HCT116 (cell line): ENCODE results near the gene LSM10. TPM values are rescaled to one million over a fixed set of nuclear protein-coding genes. Genes with fewer than 3 reads are reported as not detected.

Source experiments
- ATAC-seq: fragments of 200-7000 bp; cut with Tn5 transposase; 2 replicates; pipeline ENCODE4 v1.9.1; 2020; ENCODE audit warnings: mild to moderate bottlenecking, moderate library complexity
- BruUV-seq: library from RNA; stranded (reverse); fragments of 400-500 nt; replicated peaks from 2 replicates; lab custom pipeline; 2021; lab: Mats Ljungman, UMichigan
- CTCF ChIA-PET: fragments of 300-600 bp; sonication (Branson Sonifier 250); formaldehyde crosslinking; loops from one replicate; lab custom pipeline; 2021; ENCODE audit warnings: antibody characterized with exemption; lab: Charles Lee
- POLR2A ChIA-PET: fragments of 300-600, 350-600 bp; sonication (Branson Sonifier 250); formaldehyde crosslinking; loops from one replicate; lab custom pipeline; 2021; ENCODE audit warnings: antibody characterized with exemption; lab: Charles Lee
- RAD21 ChIA-PET, 2 experiments: fragments of 300-600 bp; sonication (Branson Sonifier 250); formaldehyde crosslinking; loops; one replicate each; lab custom pipeline; 2023; ENCODE audit warnings: low total read pairs in 2 of 2; ENCODE audit not compliant: uncharacterized antibody in 2 of 2, unreplicated experiment in 2 of 2, low non-redundant PET in 1 of 2; lab: Charles Lee
- DNase-seq: peaks from one replicate; pipeline ENCODE4 v3.0.0-alpha.2; 2010; ENCODE audit warnings: low read depth, low spot score
- H2AFZ ChIP-seq: fragments of 200-600 bp; shearing (Covaris generic), sonication (generic); 2 replicates; pipeline ENCODE4 v1.6.1; 2017; ENCODE audit warnings: low read depth, mixed run types, mixed read lengths, antibody characterized with exemption, low read length; ENCODE audit not compliant: poor library complexity, severe bottlenecking
- H3K27ac ChIP-seq: 2 replicates; pipeline ENCODE4 v1.5.1; 2012; ENCODE audit warnings: low read depth, low read length
- H3K27me3 ChIP-seq: fragments of 200-600 bp; sonication (generic); 2 replicates; pipeline ENCODE4 v1.6.1; 2016; ENCODE audit warnings: mixed run types, low read length, mixed read lengths; ENCODE audit not compliant: insufficient read depth
- H3K36me3 ChIP-seq, 2 experiments: fragments of 200-500 bp in 1 of 2; fragments of 200-600 bp in 1 of 2; sonication (Bioruptor generic) in 1 of 2; sonication (generic) in 1 of 2; 2 replicates each; pipeline versions ENCODE4 v1.5.1 to v1.6.1; 2014 to 2016; ENCODE audit warnings: low read length in 2 of 2, inconsistent platforms in 1 of 2, mixed read lengths in 1 of 2, mixed run types in 1 of 2; ENCODE audit not compliant: insufficient read depth in 2 of 2, control insufficient read depth in 1 of 2
- H3K4me1 ChIP-seq, 2 experiments: fragments of 200-600 bp in 1 of 2; sonication (generic) in 1 of 2; 2 replicates each; pipeline versions ENCODE4 v1.5.1 to v1.6.1; 2012 to 2017; ENCODE audit warnings: low read length in 2 of 2, inconsistent platforms in 1 of 2, mild to moderate bottlenecking in 1 of 2, mixed read lengths in 1 of 2, mixed run types in 1 of 2, moderate library complexity in 1 of 2; ENCODE audit not compliant: insufficient read depth in 2 of 2, control insufficient read depth in 1 of 2
- H3K4me2 ChIP-seq: fragments of 200-600 bp; sonication (generic); 2 replicates; pipeline ENCODE4 v1.6.1; 2017; ENCODE audit warnings: mixed run types, low read length, mixed read lengths
- H3K4me3 ChIP-seq, 2 experiments: fragments of 200-600 bp in 1 of 2; sonication (generic) in 1 of 2; replicated peaks in 1 of 2; 2 replicates each; pipeline ENCODE4 v1.5.1; 2011 to 2016; ENCODE audit warnings: low read length in 2 of 2, control low read depth in 1 of 2, low read depth in 1 of 2, mild to moderate bottlenecking in 1 of 2, mixed read lengths in 1 of 2, mixed run types in 1 of 2
- H3K79me2 ChIP-seq: fragments of 200-600 bp; sonication (generic); 2 replicates; pipeline ENCODE4 v1.6.1; 2017; ENCODE audit warnings: mild to moderate bottlenecking, mixed run types, low read length, moderate library complexity, mixed read lengths; ENCODE audit not compliant: insufficient read depth
- H3K9ac ChIP-seq: fragments of 200-600 bp; sonication (generic); 2 replicates; pipeline ENCODE4 v1.6.1; 2016; ENCODE audit warnings: low read length, mixed read lengths
- H3K9me2 ChIP-seq: fragments of 200-600 bp; sonication (generic), shearing (Covaris generic); 2 replicates; pipeline ENCODE4 v1.6.1; 2017; ENCODE audit warnings: mixed run types, mild to moderate bottlenecking, moderate library complexity; ENCODE audit not compliant: insufficient read depth
- H3K9me3 ChIP-seq, 2 experiments: fragments of 200-500 bp in 1 of 2; fragments of 200-600 bp in 1 of 2; sonication (Bioruptor generic) in 1 of 2; sonication (generic) in 1 of 2; 2 replicates each; pipeline ENCODE4 v1.6.1; 2014 to 2017; ENCODE audit warnings: low read length in 2 of 2, mixed read lengths in 2 of 2, inconsistent platforms in 1 of 2, low read depth in 1 of 2, mild to moderate bottlenecking in 1 of 2, mixed run types in 1 of 2, moderate library complexity in 1 of 2; ENCODE audit not compliant: control insufficient read depth in 1 of 2, insufficient read depth in 1 of 2
- H4K20me1 ChIP-seq: fragments of 200-600 bp; sonication (generic), shearing (Covaris generic); 2 replicates; pipeline ENCODE4 v1.6.1; 2017; ENCODE audit warnings: mixed run types, mild to moderate bottlenecking, moderate library complexity; ENCODE audit not compliant: insufficient read depth
- CBX3 ChIP-seq: IDR thresholded peaks from 2 replicates; pipeline ENCODE4 v1.6.1; 2012; ENCODE audit warnings: low read depth
- CEBPB ChIP-seq: IDR thresholded peaks from 2 replicates; pipeline ENCODE4 v1.6.1; 2012; ENCODE audit warnings: low read depth
- EGR1 ChIP-seq: IDR thresholded peaks from 2 replicates; pipeline ENCODE4 v1.6.1; 2012; ENCODE audit warnings: low read depth
- ELF1 ChIP-seq: IDR thresholded peaks from 2 replicates; pipeline ENCODE4 v1.6.1; 2012; ENCODE audit warnings: low read depth, borderline replicate concordance
- EZH2 ChIP-seq: fragments of 200-600 bp; sonication (generic); IDR thresholded peaks from 2 replicates; pipeline ENCODE4 v1.6.1; 2017; ENCODE audit warnings: antibody characterized with exemption, mixed run types
- EZH2phosphoT487 ChIP-seq: fragments of 200-600 bp; IDR thresholded peaks from 2 replicates; pipeline ENCODE4 v1.6.1; 2018; ENCODE audit warnings: antibody characterized with exemption, borderline replicate concordance
- FOSL1 ChIP-seq: IDR thresholded peaks from 2 replicates; pipeline ENCODE4 v1.6.1; 2012; ENCODE audit warnings: low read depth
- JUND ChIP-seq: IDR thresholded peaks from 2 replicates; pipeline ENCODE4 v1.6.1; 2012
- POLR2A ChIP-seq: IDR thresholded peaks from 2 replicates; pipeline ENCODE4 v1.7.0; 2011; ENCODE audit warnings: borderline replicate concordance; ENCODE audit not compliant: insufficient read depth, insufficient read length; ENCODE audit errors: extremely low read depth
- POLR2AphosphoS5 ChIP-seq: IDR thresholded peaks from 2 replicates; pipeline ENCODE4 v1.6.1; 2011; ENCODE audit warnings: mild to moderate bottlenecking, low read depth, low read length, moderate library complexity
- RAD21 ChIP-seq: IDR thresholded peaks from 2 replicates; pipeline ENCODE4 v1.6.1; 2012; ENCODE audit warnings: low read depth, mild to moderate bottlenecking
- SIN3A ChIP-seq: IDR thresholded peaks from 2 replicates; pipeline ENCODE4 v1.6.1; 2012; ENCODE audit warnings: low read depth
- SP1 ChIP-seq: IDR thresholded peaks from 2 replicates; pipeline ENCODE4 v1.6.1; 2012; ENCODE audit warnings: low read depth
- SRF ChIP-seq: IDR thresholded peaks from 2 replicates; pipeline ENCODE4 v1.6.1; 2012; ENCODE audit warnings: low read depth
- TCF7L2 ChIP-seq: IDR thresholded peaks from 2 replicates; pipeline ENCODE4 v1.7.0; 2011; ENCODE audit warnings: borderline replicate concordance, inconsistent platforms; ENCODE audit not compliant: insufficient read depth, insufficient read length; ENCODE audit errors: extremely low read depth
- YY1 ChIP-seq: IDR thresholded peaks from 2 replicates; pipeline ENCODE4 v1.6.1; 2011; ENCODE audit warnings: low read length, low read depth, moderate library complexity, mild to moderate bottlenecking; ENCODE audit not compliant: insufficient replicate concordance; ENCODE audit errors: extremely low read depth
- ZFX ChIP-seq: fragments of 450-650 bp; IDR thresholded peaks from 2 replicates; pipeline ENCODE4 v1.6.1; 2017
- intact Hi-C: fragments of 100-400 bp; cut with micrococcal nuclease; formaldehyde crosslinking; loops from 2 replicates; pipeline ENCODE4 v1.10.0; 2022
- total RNA-seq: library from RNA; stranded (reverse); gene quantifications from one replicate; pipeline ENCODE4 v1.2.1, GENCODE V29; 2021; ENCODE audit not compliant: unreplicated experiment
- TF ChIP-seq, protein P1 (sequence below), 3 experiments: fragments of 200-600 bp in 1 of 3; sonication (generic) in 1 of 3; IDR thresholded peaks in 2 of 3; conservative IDR thresholded peaks in 1 of 3; 2 replicates each; pipeline ENCODE4 v1.5.1; 2012 to 2017; ENCODE audit warnings: low read depth in 2 of 3, low read length in 2 of 3, antibody characterized with exemption in 1 of 3, borderline replicate concordance in 1 of 3, control low read depth in 1 of 3, mild to moderate bottlenecking in 1 of 3, mixed read lengths in 1 of 3, mixed run types in 1 of 3, moderate library complexity in 1 of 3; ENCODE audit not compliant: insufficient read depth in 1 of 3
- TF ChIP-seq, protein P2 (sequence below): IDR thresholded peaks from 2 replicates; pipeline ENCODE4 v1.6.1; 2012
- TF ChIP-seq, protein P3 (sequence below): IDR thresholded peaks from 2 replicates; pipeline ENCODE4 v1.6.1; 2012

The LSM10 gene
- total RNA-seq, 1 experiment from 2014 or later = 49.5 TPM

DNA sequence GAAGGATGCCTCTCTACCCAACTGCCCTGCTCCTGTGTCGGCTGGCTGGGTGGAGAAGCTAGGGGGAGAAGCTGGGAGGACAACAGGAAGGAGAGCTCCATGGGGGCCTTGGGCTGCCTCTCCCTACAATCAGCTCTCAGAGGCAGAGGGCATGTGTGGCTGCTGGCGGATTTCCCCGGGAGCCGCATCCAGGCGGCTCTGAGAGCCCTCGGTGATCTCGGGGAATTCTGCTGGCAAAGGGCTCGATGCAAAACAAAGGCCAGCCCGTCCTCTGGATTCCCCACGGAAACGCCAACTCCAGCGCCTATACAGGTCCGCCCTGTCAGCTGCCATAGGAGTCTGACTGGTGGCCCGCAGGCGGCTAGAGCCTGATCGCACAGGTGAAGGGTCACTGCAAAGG lies 47.9 kb downstream of the LSM10 start:
- ChIA-PET POLR2A (no interaction called here), RAD21 (no interaction called here), CTCF (no interaction called here)
- Histone ChIP-seq H3K9me2 (no peaks in the 10 kb centered on the region), H3K4me3 (no peak overlapping the region), H2AFZ (no peak overlapping the region), H3K9ac (peak overlapping the region; percentile 63; the same call in 1 of the 2 replicates), H3K4me2 (peak overlapping the region; percentile 78), H3K36me3 (peaks cover 19 to 22% of the 10 kb centered on the region in 2 experiments), H3K27me3 (no peaks in the 10 kb centered on the region), H3K9me3 (no peaks in the 10 kb centered on the region), H3K4me1 (peaks cover 6 to 50% of the 10 kb centered on the region in 2 experiments; a peak in 3 of 4 replicates), H3K79me2 (no peaks in the 10 kb centered on the region), H4K20me1 (no peaks in the 10 kb centered on the region), H3K27ac (no peak overlapping the region)
- DNase-seq (no peak), ATAC-seq (no peak)
- no peak for TF ChIP-seq SIN3A
- TF ChIP-seq EGR1 = no peak
- TF ChIP-seq FOSL1 = no peak
- TF ChIP-seq, protein P1, sequence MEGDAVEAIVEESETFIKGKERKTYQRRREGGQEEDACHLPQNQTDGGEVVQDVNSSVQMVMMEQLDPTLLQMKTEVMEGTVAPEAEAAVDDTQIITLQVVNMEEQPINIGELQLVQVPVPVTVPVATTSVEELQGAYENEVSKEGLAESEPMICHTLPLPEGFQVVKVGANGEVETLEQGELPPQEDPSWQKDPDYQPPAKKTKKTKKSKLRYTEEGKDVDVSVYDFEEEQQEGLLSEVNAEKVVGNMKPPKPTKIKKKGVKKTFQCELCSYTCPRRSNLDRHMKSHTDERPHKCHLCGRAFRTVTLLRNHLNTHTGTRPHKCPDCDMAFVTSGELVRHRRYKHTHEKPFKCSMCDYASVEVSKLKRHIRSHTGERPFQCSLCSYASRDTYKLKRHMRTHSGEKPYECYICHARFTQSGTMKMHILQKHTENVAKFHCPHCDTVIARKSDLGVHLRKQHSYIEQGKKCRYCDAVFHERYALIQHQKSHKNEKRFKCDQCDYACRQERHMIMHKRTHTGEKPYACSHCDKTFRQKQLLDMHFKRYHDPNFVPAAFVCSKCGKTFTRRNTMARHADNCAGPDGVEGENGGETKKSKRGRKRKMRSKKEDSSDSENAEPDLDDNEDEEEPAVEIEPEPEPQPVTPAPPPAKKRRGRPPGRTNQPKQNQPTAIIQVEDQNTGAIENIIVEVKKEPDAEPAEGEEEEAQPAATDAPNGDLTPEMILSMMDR (IDR thresholded peaks at IDR 0.05 in 2 of 3, conservative IDR thresholded peaks at IDR 0.05 in 1 of 3; ENCODE audit: borderline replicate concordance in 1 of 3, insufficient read depth in 1 of 3, low read depth in 2 of 3, low read length in 2 of 3) = no peak
- TF ChIP-seq, protein P2, sequence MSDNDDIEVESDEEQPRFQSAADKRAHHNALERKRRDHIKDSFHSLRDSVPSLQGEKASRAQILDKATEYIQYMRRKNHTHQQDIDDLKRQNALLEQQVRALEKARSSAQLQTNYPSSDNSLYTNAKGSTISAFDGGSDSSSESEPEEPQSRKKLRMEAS = no peak
- TF ChIP-seq RAD21 = no peak
- no peak for TF ChIP-seq EZH2
- no peak for TF ChIP-seq CBX3
- no TSS peak for BruUV-seq
- intact Hi-C loops = no loop called here

DNA sequence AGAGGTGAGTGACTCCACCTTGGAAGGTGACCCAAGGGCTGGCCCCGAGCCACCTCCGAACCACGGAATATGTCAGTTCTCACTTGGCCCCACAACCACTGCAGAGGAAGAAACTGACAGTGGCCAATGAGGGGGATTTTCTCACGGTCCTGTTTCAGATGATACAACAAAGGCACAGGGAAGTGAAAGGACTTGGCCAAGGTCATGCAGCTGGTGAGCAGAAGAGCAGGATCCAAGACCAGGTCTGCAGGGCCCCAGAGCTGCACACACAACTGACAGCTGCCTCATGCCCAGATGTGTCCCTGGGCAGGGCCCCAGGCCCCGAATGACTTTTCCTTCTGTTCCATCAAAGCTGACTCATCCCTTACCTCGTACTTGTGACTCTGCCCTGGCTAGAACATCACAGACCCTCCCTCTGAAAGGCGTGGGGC lies 48.5 kb downstream of the LSM10 start:
- CTCF ChIA-PET = no interaction called here
- TF ChIP-seq CEBPB (no peak), YY1 (no peak), EGR1 (no peak), FOSL1 (no peak), SIN3A (no peak), ZFX (no peak), SP1 (no peak), EZH2phosphoT487 (no peak), POLR2A (no peak), JUND (no peak), CBX3 (no peak), SRF (no peak), POLR2AphosphoS5 (no peak), ELF1 (no peak), EZH2 (no peak), TCF7L2 (no peak)
- TF ChIP-seq, protein P3, sequence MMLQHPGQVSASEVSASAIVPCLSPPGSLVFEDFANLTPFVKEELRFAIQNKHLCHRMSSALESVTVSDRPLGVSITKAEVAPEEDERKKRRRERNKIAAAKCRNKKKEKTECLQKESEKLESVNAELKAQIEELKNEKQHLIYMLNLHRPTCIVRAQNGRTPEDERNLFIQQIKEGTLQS = no peak
- TF ChIP-seq, all 23 proteins: peak for 0
- peak overlapping the region; percentile 78; the same call in 1 of the 2 replicates for H3K4me2 ChIP-seq
- no peaks in the 10 kb centered on the region for H3K9me3 ChIP-seq
- DNase-seq (no peak), ATAC-seq (no peak)
- intact Hi-C loops = no loop called here
- no peaks in the 10 kb centered on the region for H3K9me2 ChIP-seq
- H3K9ac ChIP-seq = peak overlapping the region; percentile 26; the same call in 1 of the 2 replicates
- peaks cover 16 to 19% of the 10 kb centered on the region in 2 experiments; a peak in 3 of 4 replicates for H3K36me3 ChIP-seq
- BruUV-seq = no TSS peak
- H2AFZ ChIP-seq = no peak overlapping the region
- H4K20me1 ChIP-seq = no peaks in the 10 kb centered on the region
- POLR2A ChIA-PET = no interaction called here
- peaks cover 6 to 50% of the 10 kb centered on the region in 2 experiments; a peak in 3 of 4 replicates for H3K4me1 ChIP-seq
- no peaks in the 10 kb centered on the region for H3K27me3 ChIP-seq
- no peak overlapping the region for H3K4me3 ChIP-seq
- RAD21 ChIA-PET = no interaction called here
- no peaks in the 10 kb centered on the region for H3K79me2 ChIP-seq
- H3K27ac ChIP-seq = no peak overlapping the region
